ENCODE measurements around the gene EIF3I. TPM values are rescaled to one million over a fixed set of nuclear protein-coding genes. Genes with fewer than 3 reads are reported as not detected.
"Not testable (repeated sequence)": the region's sequence is repeated elsewhere in the genome, so short reads cannot be mapped to it uniquely, and the experiment has no call there.

Gene EIF3I
- total RNA-seq, 2 donors from 2014 or later: 115 to 128 TPM

DNA sequence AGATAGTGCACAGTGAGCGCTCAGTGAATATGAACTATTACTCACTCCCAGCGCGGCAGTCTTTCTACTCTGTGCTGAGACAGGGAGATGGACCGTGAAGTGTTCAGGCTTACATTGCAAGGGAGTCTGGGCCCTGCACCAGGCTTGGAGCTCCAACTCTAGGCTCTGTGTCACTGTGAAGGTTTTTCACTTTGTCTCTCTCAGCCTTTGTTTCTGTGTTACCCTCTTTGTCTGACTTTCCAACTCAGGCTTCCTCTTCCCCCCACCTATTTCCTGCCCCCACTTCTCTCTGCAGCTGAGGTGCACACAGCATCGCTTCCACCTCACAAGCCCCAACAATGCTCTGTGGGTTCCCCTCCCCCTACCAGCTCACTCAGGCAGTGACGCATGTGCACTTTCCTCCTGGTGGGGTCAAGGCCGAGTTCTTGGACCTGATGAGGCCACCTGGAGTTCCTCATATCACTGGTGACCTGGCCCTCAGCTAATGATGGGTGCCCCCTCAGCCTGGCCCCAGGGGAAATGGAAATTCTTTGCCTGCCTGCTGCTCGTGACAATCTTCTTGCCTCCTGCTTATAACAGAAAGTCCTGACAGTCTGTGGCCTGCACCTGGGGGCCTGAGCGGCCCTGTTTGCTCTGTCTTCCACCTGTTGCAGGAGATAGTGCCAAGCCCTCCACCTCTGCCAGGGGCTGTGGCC is 27.8 kb downstream of the EIF3I start:
- intact Hi-C loops (cut with DNase I, micrococcal nuclease): no loop called here
- ATAC-seq (peak; percentile 32), DNase-seq (peak; percentile 62 to 67)

DNA sequence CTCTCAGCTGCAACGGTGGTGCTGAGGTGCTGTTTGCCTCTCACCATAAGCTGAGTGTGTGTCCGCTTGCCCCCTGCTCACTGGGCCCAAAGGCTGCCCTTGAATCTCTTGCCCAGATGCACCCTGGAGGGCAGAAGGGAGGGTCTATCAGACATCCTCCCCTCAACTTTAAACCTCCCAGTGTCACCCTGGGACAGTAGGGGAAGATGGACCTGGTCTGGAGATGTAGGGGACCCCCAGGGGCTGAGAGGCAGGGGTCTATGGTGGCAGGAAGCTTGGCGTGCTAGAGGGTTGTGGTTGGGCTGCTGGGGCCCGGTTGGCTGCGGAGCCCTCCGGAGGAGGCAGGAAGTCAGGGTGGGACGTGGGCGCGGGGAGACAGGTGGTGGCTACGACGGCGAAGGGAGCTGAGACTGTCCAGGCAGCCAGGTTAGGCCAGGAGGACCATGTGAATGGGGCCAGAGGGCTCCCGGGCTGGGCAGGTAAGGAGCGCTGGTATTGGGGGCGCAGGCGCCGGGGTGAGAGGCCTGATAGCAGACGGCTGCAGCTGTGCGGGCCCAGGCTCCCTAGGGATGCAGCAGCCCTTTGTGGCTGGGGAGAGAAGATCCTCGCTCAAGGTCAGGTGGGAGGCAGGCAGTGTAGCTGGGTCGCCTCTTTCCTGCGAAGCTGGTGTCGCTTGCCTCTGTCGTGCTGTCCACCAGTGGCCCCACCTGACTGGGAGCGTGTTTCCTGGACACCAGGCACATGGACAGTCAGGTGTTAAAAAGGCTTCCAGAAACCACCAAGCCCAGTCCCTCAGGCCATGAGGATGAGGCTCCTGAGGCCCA is 28.9 kb downstream of the EIF3I start, which contains the start of gene LCK:
Gene LCK (plus strand): TSS at position 373 of the 824 bp plus-strand sequence. CDS start 23,065 bp downstream, outside the sequence.
- ATAC-seq: no peak
- peak in 1 of 2 donors; percentile 50 for DNase-seq
- intact Hi-C loops (cut with DNase I, micrococcal nuclease): no loop called here

GRCh38 chr1:32255072-32256071 is 33.2 kb downstream of the EIF3I start:
- ATAC-seq (no peak), DNase-seq (no peak)
- intact Hi-C loops (cut with DNase I, micrococcal nuclease): no loop called here

GRCh38 chr1:32256473-32257226 is 34.4 kb downstream of the EIF3I start:
- ATAC-seq (no peak), DNase-seq (no peak)
- intact Hi-C loops (cut with DNase I, micrococcal nuclease): no loop called here

DNA sequence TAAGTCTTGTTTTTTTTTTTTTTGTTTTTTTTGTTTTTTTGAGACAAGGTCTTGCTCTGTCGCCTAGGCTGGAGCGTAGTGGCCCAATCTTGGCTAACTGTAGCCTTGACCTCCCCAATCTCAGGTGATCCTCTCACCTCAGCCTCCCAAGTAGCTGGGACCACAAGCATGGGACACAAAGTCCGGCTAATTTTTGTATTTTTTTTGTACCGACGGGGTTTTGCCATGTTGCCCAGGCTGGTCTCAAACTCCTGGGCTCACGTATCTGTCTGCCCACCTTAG is 35.0 kb downstream of the EIF3I start:
- intact Hi-C loops (cut with DNase I, micrococcal nuclease): no loop called here
- ATAC-seq (no peak), DNase-seq (no peak)

DNA sequence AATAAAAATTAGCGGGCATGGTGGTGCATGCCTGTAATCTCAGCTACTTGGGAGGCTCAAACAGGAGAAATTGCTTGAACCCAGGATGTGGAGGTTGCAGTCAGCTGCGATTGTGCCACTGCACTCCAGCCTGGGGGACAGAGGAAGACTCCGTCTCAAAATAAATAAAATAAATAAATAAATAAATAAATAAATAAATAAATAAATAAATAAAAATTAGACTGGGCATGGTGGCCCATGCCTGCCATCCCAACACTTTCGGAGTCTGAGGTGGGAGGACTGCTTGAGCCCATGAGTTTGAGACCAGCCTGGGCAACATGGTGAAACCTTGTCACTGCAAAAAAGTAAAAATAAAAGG is 41.0 kb downstream of the EIF3I start:
- ATAC-seq; DNase-seq; intact Hi-C loops (cut with DNase I, micrococcal nuclease): not testable (repeated sequence)

DNA sequence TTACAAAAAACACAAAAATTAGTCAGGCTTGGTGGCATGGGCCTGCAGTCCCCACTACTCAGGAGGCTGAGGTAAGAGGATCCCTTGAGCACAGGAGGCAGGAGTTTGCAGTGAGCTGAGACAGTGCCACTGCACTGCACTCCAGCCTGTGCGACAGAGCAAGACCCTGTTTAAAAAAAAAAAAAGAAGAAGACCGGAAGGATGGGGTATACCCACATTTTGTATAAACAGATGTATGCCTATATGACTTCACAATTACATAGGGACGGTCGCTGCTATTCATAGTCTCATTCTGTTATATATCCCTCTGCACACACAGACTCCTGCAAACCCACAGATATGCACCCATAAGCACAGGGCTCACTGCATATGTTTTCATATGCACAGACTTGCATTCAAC is 41.5 kb downstream of the EIF3I start:
- no peak for ATAC-seq

DNA sequence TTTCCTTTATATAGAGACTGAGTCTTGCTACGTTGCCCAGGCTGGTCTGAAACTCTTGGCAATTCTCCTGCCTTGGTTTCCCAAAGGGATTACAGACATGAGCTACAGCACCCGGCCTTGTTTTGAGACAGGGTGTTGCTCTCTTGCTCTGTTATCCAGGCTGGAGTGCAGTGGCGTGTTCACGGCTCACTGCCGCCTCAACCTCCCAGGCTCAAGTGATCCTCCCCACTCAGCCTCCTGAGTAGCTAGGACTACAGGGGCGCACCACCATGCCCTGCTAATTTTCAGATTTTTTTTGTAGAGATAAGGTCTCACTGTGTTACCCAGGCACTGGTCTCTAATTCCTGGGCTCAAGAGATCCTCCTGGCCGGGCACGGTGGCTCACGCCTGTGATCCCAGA is 43.6 kb downstream of the EIF3I start:
- no peak for ATAC-seq
- no peak for DNase-seq
- intact Hi-C loops (cut with DNase I, micrococcal nuclease): no loop called here

More for the DNA sequence above, 41.5 kb downstream of the EIF3I start:
- intact Hi-C loops (cut with DNase I, micrococcal nuclease): no loop called here
- DNase-seq: no peak

DNA sequence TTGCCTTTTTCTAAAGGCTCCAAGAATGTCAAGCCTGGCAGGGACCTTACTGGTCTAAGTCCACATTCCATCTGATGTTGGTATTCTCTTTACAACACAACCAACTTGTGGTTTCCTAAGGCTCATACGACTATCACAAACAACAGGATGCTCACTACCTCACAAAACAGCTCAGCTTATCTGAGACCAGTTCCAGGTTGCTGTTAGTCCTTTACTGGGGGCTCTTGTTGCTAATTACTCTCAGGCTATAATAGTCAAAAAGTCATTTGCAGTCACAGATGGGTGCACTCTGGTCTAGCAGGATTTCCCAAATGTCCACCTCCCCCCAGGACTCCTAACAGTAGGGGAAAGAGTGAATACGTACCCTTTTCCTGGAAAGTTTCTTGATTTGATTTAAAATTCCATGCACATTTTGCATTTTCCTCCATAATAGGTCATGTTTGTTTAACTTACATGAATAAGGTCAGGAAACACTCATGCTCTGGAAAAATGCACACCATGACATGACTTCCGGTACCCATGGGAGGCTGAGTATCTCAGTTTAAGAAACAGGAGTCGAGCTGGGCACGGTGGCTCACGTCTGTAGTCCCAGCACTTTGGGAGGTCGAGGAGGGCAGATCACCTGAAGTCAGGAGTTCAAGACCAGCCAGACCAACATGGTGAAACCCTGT is 44.8 kb downstream of the EIF3I start:
- ATAC-seq: no peak
- no peak for DNase-seq
- intact Hi-C loops (cut with DNase I, micrococcal nuclease): no loop called here

DNA sequence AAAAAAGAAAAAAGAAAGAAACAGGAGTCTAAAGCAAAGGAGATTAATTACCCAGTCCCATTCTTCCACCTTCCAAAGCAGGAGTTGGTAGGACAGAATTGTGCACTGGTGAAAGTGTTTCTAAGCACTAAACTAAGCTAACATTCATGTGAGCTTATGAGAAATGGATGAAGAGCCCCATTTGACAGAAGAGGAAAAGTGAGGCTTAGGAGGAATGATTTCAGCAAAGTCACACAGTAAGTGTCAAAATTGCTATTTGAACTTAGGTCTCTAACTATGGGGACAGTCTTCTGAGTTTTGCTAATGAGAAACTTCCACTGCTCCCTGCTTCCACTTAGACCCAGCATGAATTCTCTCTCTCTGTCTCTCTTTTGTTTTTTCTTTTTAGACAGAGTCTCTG is 47.5 kb downstream of the EIF3I start:
- intact Hi-C loops (cut with DNase I, micrococcal nuclease): no loop called here
- ATAC-seq (no peak), DNase-seq (no peak)

- no peak for DNase-seq
- intact Hi-C loops (cut with DNase I, micrococcal nuclease): no loop called here
- ATAC-seq: no peak
Measured at GRCh38 chr1:32272557-32273390, 50.6 kb downstream of the EIF3I start.

DNA sequence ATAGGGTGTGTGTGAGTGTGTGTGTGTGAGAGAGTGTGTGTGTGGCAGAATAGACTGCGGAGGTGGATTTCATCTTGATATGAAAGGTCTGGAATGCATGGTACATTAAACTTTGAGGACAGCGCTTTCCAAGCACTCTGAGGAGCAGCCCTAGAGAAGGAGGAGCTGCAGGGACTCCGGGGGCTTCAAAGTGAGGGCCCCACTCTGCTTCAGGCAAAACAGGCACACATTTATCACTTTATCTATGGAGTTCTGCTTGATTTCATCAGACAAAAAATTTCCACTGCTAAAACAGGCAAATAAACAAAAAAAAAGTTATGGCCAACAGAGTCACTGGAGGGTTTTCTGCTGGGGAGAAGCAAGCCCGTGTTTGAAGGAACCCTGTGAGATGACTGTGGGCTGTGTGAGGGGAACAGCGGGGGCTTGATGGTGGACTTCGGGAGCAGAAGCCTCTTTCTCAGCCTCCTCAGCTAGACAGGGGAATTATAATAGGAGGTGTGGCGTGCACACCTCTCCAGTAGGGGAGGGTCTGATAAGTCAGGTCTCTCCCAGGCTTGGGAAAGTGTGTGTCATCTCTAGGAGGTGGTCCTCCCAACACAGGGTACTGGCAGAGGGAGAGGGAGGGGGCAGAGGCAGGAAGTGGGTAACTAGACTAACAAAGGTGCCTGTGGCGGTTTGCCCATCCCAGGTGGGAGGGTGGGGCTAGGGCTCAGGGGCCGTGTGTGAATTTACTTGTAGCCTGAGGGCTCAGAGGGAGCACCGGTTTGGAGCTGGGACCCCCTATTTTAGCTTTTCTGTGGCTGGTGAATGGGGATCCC is 51.4 kb downstream of the EIF3I start:
- intact Hi-C loops (cut with DNase I, micrococcal nuclease): no loop called here
- peak; percentile 76 for ATAC-seq
- DNase-seq: peak; percentile 45 to 58

- DNase-seq (no peak), ATAC-seq (no peak)
- intact Hi-C loops (cut with DNase I, micrococcal nuclease): no loop called here
Measured at GRCh38 chr1:32274646-32275340, 52.6 kb downstream of the EIF3I start.

DNA sequence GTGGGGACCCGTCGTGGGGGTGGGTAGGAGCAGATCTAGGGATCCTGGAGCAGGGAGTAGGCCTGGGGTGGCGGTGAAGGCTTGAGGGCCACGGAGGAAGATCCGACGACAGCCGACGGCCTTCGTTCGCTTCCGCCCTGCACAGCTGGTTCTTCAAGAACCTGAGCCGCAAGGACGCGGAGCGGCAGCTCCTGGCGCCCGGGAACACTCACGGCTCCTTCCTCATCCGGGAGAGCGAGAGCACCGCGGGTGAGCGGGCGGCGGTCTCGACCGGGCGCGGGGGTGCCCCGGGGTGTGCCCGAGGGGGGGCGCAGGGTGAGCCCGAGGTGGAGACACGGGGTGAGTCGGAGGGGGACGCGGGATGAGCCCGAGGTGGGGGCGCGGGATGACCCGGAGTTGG is 53.2 kb downstream of the EIF3I start:
- DNase-seq (peak in 1 of 2 donors; percentile 41), ATAC-seq (peak; percentile 80)
- intact Hi-C loops (cut with DNase I, micrococcal nuclease): no loop called here

DNA sequence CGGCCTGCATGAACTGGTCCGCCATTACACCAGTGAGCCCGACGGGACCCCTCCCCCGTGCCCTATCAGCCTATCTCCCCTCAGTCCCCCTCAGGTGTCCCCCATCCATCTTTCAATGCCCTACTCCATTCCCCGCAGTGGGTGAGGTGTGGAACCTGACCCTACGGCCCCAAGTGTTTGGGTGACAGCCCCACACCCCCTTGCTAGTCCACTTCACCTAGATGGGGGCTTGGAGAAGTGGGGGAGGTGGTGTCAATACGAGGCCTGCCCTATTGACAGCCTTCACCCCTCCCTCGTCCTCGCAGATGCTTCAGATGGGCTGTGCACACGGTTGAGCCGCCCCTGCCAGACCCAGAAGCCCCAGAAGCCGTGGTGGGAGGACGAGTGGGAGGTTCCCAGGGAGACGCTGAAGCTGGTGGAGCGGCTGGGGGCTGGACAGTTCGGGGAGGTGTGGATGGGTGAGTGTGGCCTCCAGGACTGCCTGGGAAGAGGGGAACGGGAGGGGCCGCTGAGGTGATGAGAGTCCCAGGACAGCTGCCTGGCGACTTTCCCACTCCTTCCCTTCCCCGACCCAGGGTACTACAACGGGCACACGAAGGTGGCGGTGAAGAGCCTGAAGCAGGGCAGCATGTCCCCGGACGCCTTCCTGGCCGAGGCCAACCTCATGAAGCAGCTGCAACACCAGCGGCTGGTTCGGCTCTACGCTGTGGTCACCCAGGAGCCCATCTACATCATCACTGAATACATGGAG is 54.0 kb downstream of the EIF3I start:
- ATAC-seq: no peak
- intact Hi-C loops (cut with DNase I, micrococcal nuclease): no loop called here
- no peak for DNase-seq
